Measurements from ENCODE around the gene PRDM10. TPM values are rescaled to one million over a fixed set of nuclear protein-coding genes. Genes with fewer than 3 reads are reported as not detected.

Gene PRDM10
- polyA plus RNA-seq, 1 donor: 6.0 TPM

Other genes with a start within 250 kb of the PRDM10 start
- gene TMEM45B, start 187.0 kb downstream of the PRDM10 start, polyA plus RNA-seq (ENCODE audit: insufficient read length): 0.48 TPM
- 20.3 TPM for gene NFRKB, start 107.3 kb downstream of the PRDM10 start, polyA plus RNA-seq (ENCODE audit: insufficient read length)
- 122 TPM for gene APLP2, start 67.1 kb upstream of the PRDM10 start, polyA plus RNA-seq (ENCODE audit: insufficient read length)
- gene ST14, start 156.9 kb upstream of the PRDM10 start, polyA plus RNA-seq (ENCODE audit: insufficient read length): 0.40 TPM

Measured in forelimb muscle (tissue), 1 donor.